HG03520 (cell line): ENCODE data around the gene H2BK1.

Experiments
- ATAC-seq: cut with Tn5 transposase; IDR thresholded peaks from one replicate; pipeline ENCODE4 v1.9.1; 2021; ENCODE audit warnings: mild to moderate bottlenecking, moderate library complexity; ENCODE audit not compliant: unreplicated experiment

The H2BK1 gene

GRCh38 chr7:151205730-151206129, 4.6 kb downstream of the H2BK1 start:
- ATAC-seq, result no peak

GRCh38 chr7:151204383-151205032, 5.8 kb downstream of the H2BK1 start:
- ATAC-seq, result no peak

- no peak for ATAC-seq
These were observed 7.5 kb downstream of the H2BK1 start for GRCh38 chr7:151202836-151203235.

GRCh38 chr7:151201751-151202150, 8.5 kb downstream of the H2BK1 start:
- no peak for ATAC-seq

- no peak for ATAC-seq
These were observed 8.9 kb downstream of the H2BK1 start for GRCh38 chr7:151201344-151201743.

- ATAC-seq, result no peak
These were observed 11.1 kb downstream of the H2BK1 start for GRCh38 chr7:151198945-151199848.

GRCh38 chr7:151197932-151198331, 12.4 kb downstream of the H2BK1 start:
- ATAC-seq, result no peak

GRCh38 chr7:151195616-151196450, 14.5 kb downstream of the H2BK1 start:
- no peak for ATAC-seq

GRCh38 chr7:151194188-151194587, 16.1 kb downstream of the H2BK1 start:
- ATAC-seq, result no peak

GRCh38 chr7:151193203-151193978, 16.9 kb downstream of the H2BK1 start:
- ATAC-seq, result no peak

GRCh38 chr7:151192002-151192539, 18.2 kb downstream of the H2BK1 start:
- no peak for ATAC-seq

- ATAC-seq, result no peak
These were observed 18.7 kb downstream of the H2BK1 start for GRCh38 chr7:151191544-151191943.

GRCh38 chr7:151189038-151189437, 21.2 kb downstream of the H2BK1 start:
- ATAC-seq, result no peak

- ATAC-seq, result no peak
These were observed 22.1 kb downstream of the H2BK1 start for GRCh38 chr7:151188252-151188542.

GRCh38 chr7:151187409-151188251, 22.7 kb downstream of the H2BK1 start:
- ATAC-seq, result no peak

GRCh38 chr7:151186640-151187408, 23.5 kb downstream of the H2BK1 start, which contains the start of gene ASB10:
Gene ASB10, minus strand, starts transcription at chr7:151187250. Its CDS starts 120 bp downstream, at chr7:151187130.
- ATAC-seq, result no peak

GRCh38 chr7:151185762-151186639, 24.3 kb downstream of the H2BK1 start:
- no peak for ATAC-seq

- ATAC-seq, result no peak
These were observed 29.3 kb downstream of the H2BK1 start for GRCh38 chr7:151181011-151181431.
